Bronchial epithelial cell (primary cell): ENCODE data around the gene UBL4A. TPM values are rescaled to one million over a fixed set of nuclear protein-coding genes. Genes with fewer than 3 reads are reported as not detected.
A peak's percentile ranks its signal among the peaks of the same experiment; 100 is the strongest.

Experiments used
- DNase-seq: peaks from one replicate; pipeline ENCODE4 v3.0.0-alpha.2; 2010; ENCODE audit warnings: low read depth
- FAIRE-seq: peaks from 2 replicates; lab custom pipeline; 2011; peaks lifted over from hg19 to GRCh38; lab: Jason Lieb, UNC
- H3K27me3 ChIP-seq: 2 replicates; pipeline ENCODE4 v1.5.1; 2011; ENCODE audit warnings: low read length; ENCODE audit not compliant: control insufficient read depth, insufficient read depth
- H3K36me3 ChIP-seq: 2 replicates; pipeline ENCODE4 v1.5.1; 2011; ENCODE audit warnings: low read length; ENCODE audit not compliant: control insufficient read depth, insufficient read depth
- H3K4me3 ChIP-seq: 2 replicates; pipeline ENCODE4 v1.5.1; 2011; ENCODE audit warnings: mild to moderate bottlenecking, low read depth, low read length, control low read depth
- total RNA-seq: library from RNA; depleted of rRNA; stranded (reverse); fragments of >200 nt; gene quantifications from 2 replicates; pipeline ENCODE4 v1.2.1, GENCODE V29; 2014
- TF ChIP-seq, protein P1 (sequence below): IDR thresholded peaks from 2 replicates; pipeline ENCODE4 v1.5.1; 2011; ENCODE audit warnings: mild to moderate bottlenecking, moderate library complexity, low read length, control low read depth, inconsistent platforms; ENCODE audit not compliant: insufficient read depth, severe bottlenecking

UBL4A gene
- total RNA-seq, 1 donor from 2014 or later, result 59.2 TPM

DNA sequence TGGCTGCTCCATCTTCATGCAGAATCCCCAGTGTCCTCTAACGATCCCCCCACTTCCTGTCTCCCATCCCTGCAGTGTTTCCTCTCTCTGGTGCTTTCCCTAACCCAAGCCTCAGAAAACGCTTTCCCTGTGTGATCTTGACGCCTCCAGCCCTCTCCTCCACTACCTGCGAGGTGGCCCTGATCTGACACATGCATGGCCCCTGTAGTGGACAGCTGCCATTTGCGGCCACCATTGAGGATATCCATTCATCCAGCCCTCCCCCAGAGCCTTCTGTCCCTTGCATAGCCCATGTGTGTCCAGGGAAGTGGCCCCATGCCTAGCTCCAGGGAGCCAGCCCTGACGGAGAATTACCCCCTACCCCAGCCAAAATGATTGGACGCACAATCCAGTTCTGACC, 3.1 kb downstream of the UBL4A start:
- no peak for DNase-seq
- TF ChIP-seq, protein P1, sequence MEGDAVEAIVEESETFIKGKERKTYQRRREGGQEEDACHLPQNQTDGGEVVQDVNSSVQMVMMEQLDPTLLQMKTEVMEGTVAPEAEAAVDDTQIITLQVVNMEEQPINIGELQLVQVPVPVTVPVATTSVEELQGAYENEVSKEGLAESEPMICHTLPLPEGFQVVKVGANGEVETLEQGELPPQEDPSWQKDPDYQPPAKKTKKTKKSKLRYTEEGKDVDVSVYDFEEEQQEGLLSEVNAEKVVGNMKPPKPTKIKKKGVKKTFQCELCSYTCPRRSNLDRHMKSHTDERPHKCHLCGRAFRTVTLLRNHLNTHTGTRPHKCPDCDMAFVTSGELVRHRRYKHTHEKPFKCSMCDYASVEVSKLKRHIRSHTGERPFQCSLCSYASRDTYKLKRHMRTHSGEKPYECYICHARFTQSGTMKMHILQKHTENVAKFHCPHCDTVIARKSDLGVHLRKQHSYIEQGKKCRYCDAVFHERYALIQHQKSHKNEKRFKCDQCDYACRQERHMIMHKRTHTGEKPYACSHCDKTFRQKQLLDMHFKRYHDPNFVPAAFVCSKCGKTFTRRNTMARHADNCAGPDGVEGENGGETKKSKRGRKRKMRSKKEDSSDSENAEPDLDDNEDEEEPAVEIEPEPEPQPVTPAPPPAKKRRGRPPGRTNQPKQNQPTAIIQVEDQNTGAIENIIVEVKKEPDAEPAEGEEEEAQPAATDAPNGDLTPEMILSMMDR, result no peak
- Histone ChIP-seq H3K27me3 (no peaks in the 10 kb centered on the region), H3K36me3 (peaks cover 8% of the 10 kb centered on the region), H3K4me3 (no peak overlapping the region)
- no peak for FAIRE-seq

DNA sequence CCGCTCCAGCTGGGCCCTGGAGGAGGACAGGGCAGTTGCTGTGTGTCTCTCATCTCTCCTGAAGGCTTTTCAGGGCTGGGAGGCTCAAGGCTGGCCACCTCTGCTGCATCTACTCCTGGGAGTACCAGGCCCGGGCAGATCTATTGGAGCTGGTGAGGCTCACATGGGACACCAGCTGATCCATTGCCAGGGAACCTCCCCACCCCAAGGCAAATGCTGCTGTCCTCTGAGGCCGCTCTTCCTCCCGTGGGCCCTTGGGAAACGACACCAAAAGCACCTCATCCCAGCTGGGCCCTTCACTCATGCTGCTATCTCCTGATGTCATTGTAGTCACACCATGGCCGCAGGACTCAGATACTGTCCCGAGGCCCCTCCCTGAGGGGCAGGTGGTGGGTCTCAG, 3.6 kb downstream of the UBL4A start:
- TF ChIP-seq, protein P1, result no peak
- no peak for DNase-seq
- no peak for FAIRE-seq
- H3K27me3 ChIP-seq, result no peaks in the 10 kb centered on the region
- peaks cover 7% of the 10 kb centered on the region for H3K36me3 ChIP-seq
- H3K4me3 ChIP-seq, result no peak overlapping the region

DNA sequence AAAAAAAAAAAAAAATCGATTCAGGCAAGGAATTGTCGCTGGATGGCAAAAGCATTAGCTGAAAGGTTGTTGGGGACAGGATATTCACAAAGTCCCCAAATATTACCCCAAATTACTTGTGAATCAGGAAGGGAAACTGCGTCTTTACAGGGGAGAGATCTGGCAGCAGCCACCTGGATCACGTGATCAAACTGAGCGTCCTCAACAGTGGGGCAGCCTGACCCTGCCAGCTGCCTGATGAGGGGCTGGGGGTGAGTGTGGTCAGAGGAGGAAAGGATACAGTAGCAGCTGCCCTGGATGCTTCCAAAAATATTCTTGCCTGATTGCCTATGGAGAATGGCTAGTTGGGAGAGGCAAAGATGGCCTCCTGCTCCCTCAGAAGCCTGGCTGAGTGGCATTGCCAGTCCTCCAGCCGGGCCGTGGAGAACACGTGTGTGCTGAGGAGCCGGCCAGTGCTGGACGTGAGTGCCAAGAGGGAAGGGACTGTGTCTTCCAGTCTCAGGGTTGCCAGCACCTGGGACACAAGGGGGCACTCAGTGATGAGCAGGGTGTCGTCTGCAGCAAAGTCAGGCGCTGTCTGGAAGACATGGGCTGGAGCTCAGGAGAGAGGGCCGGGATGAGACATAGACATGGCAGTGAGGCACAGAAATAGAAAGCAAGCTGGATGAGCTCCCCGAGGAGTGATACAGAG, 4.4 kb downstream of the UBL4A start:
- Histone ChIP-seq H3K4me3 (no peak overlapping the region), H3K36me3 (peaks cover 5% of the 10 kb centered on the region), H3K27me3 (no peaks in the 10 kb centered on the region)
- DNase-seq (no peak), FAIRE-seq (no peak)
- TF ChIP-seq, protein P1, result no peak

DNA sequence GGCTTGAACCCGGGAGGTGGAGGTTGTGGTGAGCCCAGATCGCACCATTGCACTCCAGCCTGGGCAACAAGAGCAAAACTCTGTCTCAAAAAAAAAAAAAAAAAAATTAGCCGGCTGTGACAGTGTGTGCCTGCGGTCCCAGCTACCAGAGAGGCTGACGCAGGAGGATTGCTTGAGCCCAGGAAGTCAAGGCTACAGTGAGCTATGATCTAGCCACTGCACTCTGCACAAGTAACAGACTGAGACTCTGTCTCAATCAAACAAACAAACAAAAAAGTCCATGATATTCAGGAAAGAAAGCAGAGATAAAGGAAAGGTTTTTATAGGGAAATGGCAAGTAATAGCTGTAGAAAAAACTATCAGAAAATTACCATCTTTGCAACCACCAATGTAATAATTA, 5.2 kb downstream of the UBL4A start:
- Histone ChIP-seq H3K4me3 (no peak overlapping the region), H3K27me3 (no peaks in the 10 kb centered on the region), H3K36me3 (peaks cover 5% of the 10 kb centered on the region)
- TF ChIP-seq, protein P1, result no peak
- no peak for FAIRE-seq
- DNase-seq, result no peak

DNA sequence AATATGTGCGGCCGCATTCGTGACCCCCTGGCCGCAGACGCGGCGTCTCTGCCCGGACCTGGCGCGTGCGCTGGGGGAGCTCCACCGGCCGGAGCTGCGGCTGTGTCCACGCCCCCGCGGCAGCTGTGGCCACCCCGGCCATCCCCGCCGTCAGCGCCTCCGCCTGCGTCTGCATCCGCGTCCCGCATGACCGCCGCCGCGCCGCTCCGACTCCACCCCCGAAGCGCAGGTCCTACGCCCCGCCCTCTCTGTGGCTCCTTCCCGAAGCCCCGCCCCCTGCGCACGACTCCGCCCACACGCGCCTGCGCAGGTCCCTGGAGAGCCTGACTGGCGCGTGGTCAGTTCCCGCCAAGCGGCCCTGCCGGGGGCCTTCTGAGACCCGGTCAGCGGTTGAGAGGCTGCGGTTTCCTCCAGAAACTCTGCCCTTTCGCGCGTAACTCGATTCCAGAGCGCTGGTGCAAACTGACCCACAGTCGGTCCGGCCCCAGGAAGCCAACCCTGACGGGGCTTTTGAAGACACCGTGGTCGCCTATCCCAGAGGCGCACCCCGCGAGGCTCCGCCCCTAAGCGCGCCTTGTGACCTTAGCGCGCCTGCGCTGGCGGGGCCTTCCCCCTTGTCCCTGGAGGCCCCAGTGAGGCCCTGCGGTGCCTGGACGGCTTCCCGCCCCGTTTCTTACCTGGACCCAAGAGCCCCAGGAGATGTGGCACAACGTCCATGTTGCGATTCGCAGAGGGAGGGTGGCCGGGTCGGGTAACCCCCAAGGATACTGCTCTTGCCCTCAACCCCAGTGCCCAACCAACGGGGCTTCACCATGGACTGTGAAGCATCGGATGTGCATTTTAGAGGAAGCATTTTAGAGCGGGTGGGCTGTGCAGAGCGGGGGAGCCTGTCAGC, 7.4 kb downstream of the UBL4A start, which contains the start of gene LAGE3:
Gene LAGE3 (minus strand): TSS at position 554 of the 895 bp plus-strand sequence. CDS start 366 bp downstream, at position 188.
- TF ChIP-seq, protein P1, result no peak
- H3K27me3 ChIP-seq, result no peaks in the 10 kb centered on the region
- H3K4me3 ChIP-seq, result peak within 1 kb of the TSS; percentile 49
- peaks cover 3% of the 10 kb centered on the region for H3K36me3 ChIP-seq
- DNase-seq, result peak; percentile 53
- no peak for FAIRE-seq
